Kidney epithelial cell (primary cell): ENCODE results near the gene PAFAH1B2. TPM values are rescaled to one million over a fixed set of nuclear protein-coding genes. Genes with fewer than 3 reads are reported as not detected.
"Not testable (repeated sequence)": the region's sequence is repeated elsewhere in the genome, so short reads cannot be mapped to it uniquely, and the experiment has no call there.

Experiments
- DNase-seq: peaks from one replicate; pipeline ENCODE4 v3.0.0-alpha.2; 2010; ENCODE audit warnings: low read depth
- H3K27me3 ChIP-seq: 2 replicates; pipeline ENCODE4 v1.6.0; 2011; ENCODE audit warnings: low read length; ENCODE audit not compliant: control insufficient read depth, insufficient read depth
- H3K36me3 ChIP-seq: 2 replicates; pipeline ENCODE4 v1.5.1; 2011; ENCODE audit warnings: low read length; ENCODE audit not compliant: control insufficient read depth, insufficient read depth
- H3K4me3 ChIP-seq: 2 replicates; pipeline ENCODE4 v1.5.1; 2011; ENCODE audit warnings: low read depth, mild to moderate bottlenecking, control low read depth, low read length
- CTCF ChIP-seq: IDR thresholded peaks from 2 replicates; pipeline ENCODE4 v1.5.1; 2011; ENCODE audit warnings: mild to moderate bottlenecking, moderate library complexity, low read length, control low read depth, inconsistent platforms; ENCODE audit not compliant: insufficient read depth, poor library complexity, severe bottlenecking
- total RNA-seq: library from RNA; depleted of rRNA; stranded (reverse); fragments of >200 nt; gene quantifications from 2 replicates; pipeline ENCODE4 v1.2.3, GENCODE V29; 2015

Gene PAFAH1B2
- total RNA-seq, 1 donor from 2014 or later: 116 TPM

- Histone ChIP-seq H3K27me3 (peaks cover 3% of the 10 kb centered on the region), H3K36me3 (no peaks in the 10 kb centered on the region), H3K4me3 (no peak overlapping the region)
- TF ChIP-seq CTCF: no peak
- no peak for DNase-seq
Measured at GRCh38 chr11:117126223-117126965, 17.7 kb upstream of the PAFAH1B2 start.

- no peak for TF ChIP-seq CTCF
- H3K36me3 ChIP-seq: no peaks in the 10 kb centered on the region
Measured at GRCh38 chr11:117127171-117127901, 16.8 kb upstream of the PAFAH1B2 start.

GRCh38 chr11:117128289-117128688 lies 15.8 kb upstream of the PAFAH1B2 start:
- no peak for DNase-seq
- no peak for TF ChIP-seq CTCF
- H3K27me3 ChIP-seq: peaks cover 3% of the 10 kb centered on the region
- no peak overlapping the region for H3K4me3 ChIP-seq
- H3K36me3 ChIP-seq: no peaks in the 10 kb centered on the region

More at GRCh38 chr11:117127171-117127901, 16.8 kb upstream of the PAFAH1B2 start:
- H3K27me3 ChIP-seq: peaks cover 3% of the 10 kb centered on the region
- DNase-seq: no peak
- no peak overlapping the region for H3K4me3 ChIP-seq

- H3K27me3 ChIP-seq, H3K4me3 ChIP-seq, H3K36me3 ChIP-seq, DNase-seq: not testable (repeated sequence)
Measured at GRCh38 chr11:117130396-117130795, 13.7 kb upstream of the PAFAH1B2 start.

GRCh38 chr11:117130879-117131278 lies 13.2 kb upstream of the PAFAH1B2 start:
- no peak for TF ChIP-seq CTCF
- no peak for DNase-seq
- H3K4me3 ChIP-seq: no peak overlapping the region
- no peaks in the 10 kb centered on the region for H3K36me3 ChIP-seq
- peaks cover 3% of the 10 kb centered on the region for H3K27me3 ChIP-seq

GRCh38 chr11:117134431-117134830 lies 9.7 kb upstream of the PAFAH1B2 start:
- no peak for DNase-seq
- no peak overlapping the region for H3K4me3 ChIP-seq
- H3K27me3 ChIP-seq: no peaks in the 10 kb centered on the region
- no peaks in the 10 kb centered on the region for H3K36me3 ChIP-seq
- no peak for TF ChIP-seq CTCF

GRCh38 chr11:117134979-117135378 lies 9.1 kb upstream of the PAFAH1B2 start:
- not testable (repeated sequence) for DNase-seq, H3K4me3 ChIP-seq, H3K27me3 ChIP-seq, H3K36me3 ChIP-seq

GRCh38 chr11:117137223-117138086 lies 6.6 kb upstream of the PAFAH1B2 start:
- H3K36me3 ChIP-seq, H3K4me3 ChIP-seq, H3K27me3 ChIP-seq, DNase-seq: not testable (repeated sequence)
